Neural progenitor cell (in vitro differentiated cells): ENCODE measurements around the gene KLKB1. TPM values are rescaled to one million over a fixed set of nuclear protein-coding genes. Genes with fewer than 3 reads are reported as not detected.

Source experiments
- DNase-seq: peaks from one replicate; pipeline ENCODE4 v3.0.0-alpha.2; 2016; ENCODE audit warnings: low spot score
- H2AFZ ChIP-seq: fragments of 200-600 bp; sonication (generic); replicated peaks from 2 replicates; pipeline ENCODE4 v1.6.1; 2016; ENCODE audit warnings: antibody characterized with exemption
- H3F3A ChIP-seq: fragments of 200-600 bp; sonication (generic); 2 replicates; pipeline ENCODE4 v1.6.1; 2016; ENCODE audit warnings: antibody characterized with exemption, low read depth
- H3K27ac ChIP-seq: fragments of 200-600 bp; sonication (generic); 2 replicates; pipeline ENCODE4 v1.5.1; 2016; ENCODE audit warnings: mild to moderate bottlenecking
- H3K27me3 ChIP-seq: fragments of 200-600 bp; sonication (generic); 2 replicates; pipeline ENCODE4 v1.6.1; 2016; ENCODE audit warnings: mild to moderate bottlenecking, moderate library complexity
- H3K36me3 ChIP-seq: fragments of 200-600 bp; sonication (generic); 2 replicates; pipeline ENCODE4 v1.5.1; 2016
- H3K4me1 ChIP-seq: fragments of 200-600 bp; sonication (generic); 2 replicates; pipeline ENCODE4 v1.6.1; 2016; ENCODE audit warnings: mixed run types
- H3K4me2 ChIP-seq: fragments of 200-600 bp; sonication (generic); 2 replicates; pipeline ENCODE4 v1.6.1; 2016
- H3K4me3 ChIP-seq: fragments of 200-600 bp; sonication (generic); 2 replicates; pipeline ENCODE4 v1.5.1; 2016
- H3K79me2 ChIP-seq: fragments of 200-600 bp; sonication (generic); 2 replicates; pipeline ENCODE4 v1.6.1; 2016; ENCODE audit warnings: low read depth
- H3K9ac ChIP-seq: fragments of 200-600 bp; sonication (generic); 2 replicates; pipeline ENCODE4 v1.6.1; 2016
- H3K9me3 ChIP-seq: fragments of 200-600 bp; sonication (generic); 2 replicates; pipeline ENCODE4 v1.5.1; 2016; ENCODE audit warnings: low read depth
- H4K20me1 ChIP-seq: fragments of 200-600 bp; sonication (generic); 2 replicates; pipeline ENCODE4 v1.6.1; 2016; ENCODE audit warnings: low read depth
- H3K27ac Mint-ChIP-seq: 3 replicates; pipeline ENCODE4 v1.8.0; 2021; ENCODE audit warnings: mixed read lengths
- H3K27me3 Mint-ChIP-seq: 2 replicates; pipeline ENCODE4 v1.8.0; 2022; ENCODE audit warnings: low read depth, mild to moderate bottlenecking, inconsistent platforms, moderate library complexity, mixed read lengths; ENCODE audit not compliant: insufficient read depth
- H3K36me3 Mint-ChIP-seq: 3 replicates; pipeline ENCODE4 v1.8.0; 2021; ENCODE audit warnings: mixed read lengths
- H3K4me1 Mint-ChIP-seq: 3 replicates; pipeline ENCODE4 v1.8.0; 2021; ENCODE audit warnings: mixed read lengths
- H3K4me3 Mint-ChIP-seq: 3 replicates; pipeline ENCODE4 v1.8.0; 2021; ENCODE audit warnings: mild to moderate bottlenecking, moderate library complexity, mixed read lengths
- H3K9me3 Mint-ChIP-seq: 3 replicates; pipeline ENCODE4 v1.8.0; 2020; ENCODE audit warnings: mixed read lengths
- EZH2 ChIP-seq: fragments of 200-600 bp; sonication (generic); IDR thresholded peaks from 2 replicates; pipeline ENCODE4 v1.6.1; 2017; ENCODE audit warnings: antibody characterized with exemption, mild to moderate bottlenecking, moderate library complexity
- EZH2phosphoT487 ChIP-seq: fragments of 200-600 bp; sonication (generic); IDR thresholded peaks from 2 replicates; pipeline ENCODE4 v1.6.1; 2017; ENCODE audit warnings: antibody characterized with exemption
- total RNA-seq: library from RNA; depleted of rRNA; stranded (reverse); fragments of >200 nt; gene quantifications from 2 replicates; pipeline ENCODE4 v1.2.3, GENCODE V29; 2015; ENCODE audit warnings: low replicate concordance
- TF ChIP-seq, protein P1 (sequence below): fragments of 200-600 bp; sonication (generic); IDR thresholded peaks from 2 replicates; pipeline ENCODE4 v1.5.1; 2017; ENCODE audit warnings: antibody characterized with exemption, mild to moderate bottlenecking

Gene KLKB1
- total RNA-seq, 1 donor from 2014 or later, result 0.39 TPM

- Mint-ChIP-seq H3K9me3 (peaks cover 25% of the 10 kb centered on the region), H3K4me1 (no peaks in the 10 kb centered on the region), H3K4me3 (no peak overlapping the region), H3K36me3 (peaks cover 7% of the 10 kb centered on the region), H3K27me3 (peaks cover 2% of the 10 kb centered on the region), H3K27ac (no peak overlapping the region)
- Histone ChIP-seq H3K27me3 (no peaks in the 10 kb centered on the region), H3K4me1 (no peaks in the 10 kb centered on the region), H3K36me3 (no peaks in the 10 kb centered on the region), H3K9ac (no peak overlapping the region), H3K4me2 (no peak overlapping the region), H2AFZ (no peak overlapping the region), H3F3A (no peaks in the 10 kb centered on the region), H4K20me1 (no peaks in the 10 kb centered on the region), H3K27ac (no peak overlapping the region), H3K4me3 (no peak overlapping the region), H3K79me2 (no peaks in the 10 kb centered on the region), H3K9me3 (peaks cover 12% of the 10 kb centered on the region)
- TF ChIP-seq, protein P1, sequence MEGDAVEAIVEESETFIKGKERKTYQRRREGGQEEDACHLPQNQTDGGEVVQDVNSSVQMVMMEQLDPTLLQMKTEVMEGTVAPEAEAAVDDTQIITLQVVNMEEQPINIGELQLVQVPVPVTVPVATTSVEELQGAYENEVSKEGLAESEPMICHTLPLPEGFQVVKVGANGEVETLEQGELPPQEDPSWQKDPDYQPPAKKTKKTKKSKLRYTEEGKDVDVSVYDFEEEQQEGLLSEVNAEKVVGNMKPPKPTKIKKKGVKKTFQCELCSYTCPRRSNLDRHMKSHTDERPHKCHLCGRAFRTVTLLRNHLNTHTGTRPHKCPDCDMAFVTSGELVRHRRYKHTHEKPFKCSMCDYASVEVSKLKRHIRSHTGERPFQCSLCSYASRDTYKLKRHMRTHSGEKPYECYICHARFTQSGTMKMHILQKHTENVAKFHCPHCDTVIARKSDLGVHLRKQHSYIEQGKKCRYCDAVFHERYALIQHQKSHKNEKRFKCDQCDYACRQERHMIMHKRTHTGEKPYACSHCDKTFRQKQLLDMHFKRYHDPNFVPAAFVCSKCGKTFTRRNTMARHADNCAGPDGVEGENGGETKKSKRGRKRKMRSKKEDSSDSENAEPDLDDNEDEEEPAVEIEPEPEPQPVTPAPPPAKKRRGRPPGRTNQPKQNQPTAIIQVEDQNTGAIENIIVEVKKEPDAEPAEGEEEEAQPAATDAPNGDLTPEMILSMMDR, result no peak
- TF ChIP-seq EZH2phosphoT487 (no peak), EZH2 (no peak)
- DNase-seq, result no peak
Observed at GRCh38 chr4:186221624-186222023, 5.7 kb upstream of the KLKB1 start.

DNA sequence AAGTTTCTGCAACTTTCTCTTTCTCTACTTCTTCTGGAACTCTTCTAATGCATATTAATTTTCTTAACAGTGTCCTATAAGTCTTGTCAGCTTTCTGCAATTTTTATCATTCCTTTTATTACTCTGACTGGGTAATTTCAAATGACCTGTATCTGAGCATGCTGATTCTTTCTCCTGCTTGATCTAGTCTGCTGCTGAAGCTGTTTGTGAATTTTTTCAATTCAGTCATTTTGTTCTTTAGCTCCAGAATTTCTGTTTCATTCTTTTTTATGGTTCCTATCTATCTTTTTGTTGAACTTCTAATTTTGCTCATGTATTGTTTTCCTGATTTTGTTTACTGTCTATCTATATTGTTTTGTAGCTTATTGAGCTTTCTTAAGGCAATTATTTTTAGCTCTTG, 1.5 kb upstream of the KLKB1 start:
- no peak for DNase-seq
- no peaks in the 10 kb centered on the region for H3F3A ChIP-seq
- H3K27ac ChIP-seq, result no peak overlapping the region
- no peak overlapping the region for H3K4me3 Mint-ChIP-seq
- H3K4me1 Mint-ChIP-seq, result no peaks in the 10 kb centered on the region
- H3K27me3 ChIP-seq, result no peaks in the 10 kb centered on the region
- H3K9me3 Mint-ChIP-seq, result peaks cover 29% of the 10 kb centered on the region
- peaks cover 7% of the 10 kb centered on the region for H3K36me3 Mint-ChIP-seq
- H3K36me3 ChIP-seq, result no peaks in the 10 kb centered on the region
- H3K9ac ChIP-seq, result no peak overlapping the region
- H2AFZ ChIP-seq, result no peak overlapping the region
- H3K4me1 ChIP-seq, result no peaks in the 10 kb centered on the region
- TF ChIP-seq EZH2 (no peak), EZH2phosphoT487 (no peak)
- TF ChIP-seq, protein P1, result no peak
- H3K9me3 ChIP-seq, result peaks cover 12% of the 10 kb centered on the region
- no peak overlapping the region for H3K4me2 ChIP-seq
- H3K79me2 ChIP-seq, result no peaks in the 10 kb centered on the region
- H3K4me3 ChIP-seq, result no peak overlapping the region
- H3K27ac Mint-ChIP-seq, result no peak overlapping the region
- no peaks in the 10 kb centered on the region for H3K27me3 Mint-ChIP-seq
- H4K20me1 ChIP-seq, result no peaks in the 10 kb centered on the region

DNA sequence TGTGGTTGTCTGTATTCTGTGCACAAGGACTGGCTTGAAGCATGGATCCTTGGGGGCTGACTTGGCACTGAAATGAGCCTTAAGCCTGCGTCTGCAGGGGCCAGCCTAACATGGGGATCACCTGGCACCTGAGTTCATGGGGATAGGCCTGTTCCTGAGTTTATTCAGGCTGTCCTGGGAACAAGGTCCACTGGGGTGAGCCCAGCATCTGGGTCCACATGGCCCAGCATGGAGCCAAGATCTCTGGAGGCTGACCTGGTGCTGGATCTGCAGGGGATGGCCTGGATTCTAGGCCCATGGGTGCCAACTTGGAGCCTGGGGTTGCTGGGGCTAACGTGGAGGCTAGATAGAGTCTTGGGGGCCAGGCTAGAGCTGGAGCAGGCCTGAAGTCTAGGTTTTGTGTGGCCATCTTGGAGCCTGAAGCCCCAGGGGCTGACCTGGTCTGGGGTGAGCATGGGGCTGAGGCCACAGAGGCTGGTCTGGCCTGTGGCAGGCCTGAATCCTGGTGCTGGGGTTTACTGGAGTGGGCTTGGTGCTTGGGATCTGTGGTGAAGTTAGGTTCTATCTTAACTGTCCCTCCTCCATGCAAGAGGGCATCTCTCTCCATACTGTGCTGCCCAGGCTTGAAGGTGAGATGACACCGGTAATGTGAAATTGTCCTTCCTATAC, 652 bp upstream of the KLKB1 start:
- no peak overlapping the region for H3K4me3 ChIP-seq
- Mint-ChIP-seq H3K4me3 (no peak overlapping the region), H3K36me3 (peaks cover 7% of the 10 kb centered on the region), H3K9me3 (peaks cover 29% of the 10 kb centered on the region), H3K4me1 (no peaks in the 10 kb centered on the region), H3K27me3 (peaks cover 3% of the 10 kb centered on the region), H3K27ac (no peak overlapping the region)
- no peaks in the 10 kb centered on the region for H3K36me3 ChIP-seq
- no peaks in the 10 kb centered on the region for H3K27me3 ChIP-seq
- peaks cover 12% of the 10 kb centered on the region for H3K9me3 ChIP-seq
- H3K4me2 ChIP-seq, result no peak overlapping the region
- no peak overlapping the region for H3K9ac ChIP-seq
- H3F3A ChIP-seq, result no peaks in the 10 kb centered on the region
- H3K27ac ChIP-seq, result no peak overlapping the region
- DNase-seq, result no peak
- no peak overlapping the region for H2AFZ ChIP-seq
- H3K4me1 ChIP-seq, result no peaks in the 10 kb centered on the region
- no peaks in the 10 kb centered on the region for H3K79me2 ChIP-seq
- H4K20me1 ChIP-seq, result no peaks in the 10 kb centered on the region
- no peak for TF ChIP-seq EZH2phosphoT487
- TF ChIP-seq EZH2, result no peak
- TF ChIP-seq, protein P1, result no peak
